ENCODE measurements around the gene DIP2C.

The DIP2C gene

DNA sequence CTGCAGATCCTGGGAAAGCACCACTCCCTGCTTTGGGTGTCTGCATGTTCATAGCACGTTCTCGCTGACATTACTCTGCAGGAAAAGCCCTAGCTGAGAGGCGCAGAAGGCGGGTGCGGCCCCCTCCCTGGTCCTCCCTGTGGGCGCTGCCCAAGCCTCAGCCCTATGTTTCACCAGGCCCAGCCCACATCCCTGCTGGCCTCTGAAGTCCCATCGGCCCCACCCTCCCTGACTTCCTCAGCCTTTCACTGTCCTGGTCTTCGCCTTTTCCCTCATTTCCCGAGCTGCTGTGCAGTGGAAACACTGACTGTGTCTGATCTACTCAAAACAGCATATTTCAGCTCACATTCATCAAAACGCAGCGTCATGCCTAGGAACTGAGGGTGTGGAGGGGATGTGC lies 36.3 kb upstream of the DIP2C start:
- H3K4me3 ChIP-seq (ENCODE audit: low read depth, low read length): no peak overlapping the region
- no peak for DNase-seq (ENCODE audit: low read depth)
- TF ChIP-seq CTCF (IDR thresholded peaks at IDR 0.05; ENCODE audit: control insufficient read depth, extremely low read depth, insufficient read depth): no peak

DNA sequence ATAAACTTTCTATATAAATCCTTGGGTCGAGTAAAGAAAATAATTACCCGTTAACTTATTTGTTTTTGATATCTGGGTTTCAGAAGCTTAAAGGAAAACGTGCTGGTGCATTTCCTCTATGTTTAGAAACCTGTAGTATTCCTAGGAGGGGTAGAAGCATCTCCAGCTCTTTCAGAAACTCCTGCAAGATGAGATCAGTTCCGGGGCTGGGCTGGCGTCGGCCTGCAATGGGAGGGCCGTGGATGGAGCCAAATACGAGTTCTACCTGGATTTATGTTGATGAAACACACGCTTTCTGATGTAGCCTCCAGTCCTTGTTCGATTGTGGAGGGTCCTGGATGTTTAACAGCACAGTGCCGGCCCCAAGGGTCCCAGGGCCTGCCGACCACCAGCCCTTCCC lies 35.8 kb upstream of the DIP2C start:
- no peak for TF ChIP-seq CTCF (IDR thresholded peaks at IDR 0.05; ENCODE audit: control insufficient read depth, extremely low read depth, insufficient read depth)
- H3K4me3 ChIP-seq (ENCODE audit: low read depth, low read length): no peak overlapping the region
- DNase-seq (ENCODE audit: low read depth): no peak

DNA sequence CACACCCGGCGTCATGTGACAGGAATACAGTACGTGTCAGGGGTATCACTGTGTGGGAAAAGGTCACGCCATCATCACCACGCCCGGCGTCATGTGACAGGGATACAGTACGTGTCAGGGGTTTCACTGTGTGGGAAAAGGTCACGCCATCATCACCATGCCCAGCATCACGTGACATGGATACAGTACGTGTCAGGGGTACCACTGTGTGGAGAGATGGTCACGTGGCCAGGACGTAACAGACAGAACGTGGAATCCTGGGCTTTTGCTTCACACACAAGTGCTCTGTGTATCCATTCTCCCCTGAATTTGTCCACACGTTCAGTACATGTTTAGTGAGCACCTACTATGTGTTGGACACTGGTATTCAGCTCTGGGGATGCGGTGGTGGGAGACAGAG lies 34.5 kb upstream of the DIP2C start:
- DNase-seq (ENCODE audit: low read depth): no peak
- no peak for TF ChIP-seq CTCF (IDR thresholded peaks at IDR 0.05; ENCODE audit: control insufficient read depth, extremely low read depth, insufficient read depth)
- no peak overlapping the region for H3K4me3 ChIP-seq (ENCODE audit: low read depth, low read length)

DNA sequence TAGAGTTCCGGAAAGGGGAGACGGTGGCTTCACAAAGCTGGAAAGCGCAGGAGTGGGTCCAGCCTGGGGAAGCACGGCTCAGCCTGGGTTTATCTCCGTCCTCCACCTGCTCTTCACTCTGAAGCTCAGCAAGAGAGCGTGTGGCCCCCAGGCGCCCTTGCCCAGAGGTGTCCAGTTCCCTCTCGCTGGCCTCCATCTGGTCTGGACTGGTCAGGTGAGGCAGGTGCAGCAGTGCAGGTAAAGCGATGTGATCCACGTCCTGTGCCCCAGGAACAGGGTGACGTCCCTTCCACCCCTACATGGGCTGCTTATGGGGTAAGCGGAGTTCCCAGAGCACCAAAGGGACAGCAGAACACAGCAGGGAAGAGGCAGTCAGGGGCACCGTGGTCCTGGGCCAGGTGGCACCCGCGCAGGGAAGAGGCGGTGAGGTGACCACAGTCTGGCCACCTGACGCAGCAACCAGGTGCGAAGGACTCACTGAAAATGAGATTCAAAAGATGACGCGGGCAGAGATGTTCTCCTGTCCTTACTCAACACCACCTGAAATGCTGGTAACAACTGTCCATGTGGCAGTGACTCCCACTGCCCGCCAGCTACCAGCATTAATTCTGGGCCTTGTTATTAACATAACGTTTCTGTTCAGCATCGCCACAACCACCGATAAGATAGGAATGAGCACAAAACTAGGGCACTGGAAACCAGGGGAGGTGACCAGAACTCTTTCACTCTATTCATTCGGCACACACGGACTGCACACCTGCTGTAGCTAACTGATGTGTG lies 33.0 kb upstream of the DIP2C start:
- no peak for TF ChIP-seq CTCF (IDR thresholded peaks at IDR 0.05; ENCODE audit: control insufficient read depth, extremely low read depth, insufficient read depth)
- H3K4me3 ChIP-seq (ENCODE audit: low read depth, low read length): no peak overlapping the region
- no peak for DNase-seq (ENCODE audit: low read depth)

DNA sequence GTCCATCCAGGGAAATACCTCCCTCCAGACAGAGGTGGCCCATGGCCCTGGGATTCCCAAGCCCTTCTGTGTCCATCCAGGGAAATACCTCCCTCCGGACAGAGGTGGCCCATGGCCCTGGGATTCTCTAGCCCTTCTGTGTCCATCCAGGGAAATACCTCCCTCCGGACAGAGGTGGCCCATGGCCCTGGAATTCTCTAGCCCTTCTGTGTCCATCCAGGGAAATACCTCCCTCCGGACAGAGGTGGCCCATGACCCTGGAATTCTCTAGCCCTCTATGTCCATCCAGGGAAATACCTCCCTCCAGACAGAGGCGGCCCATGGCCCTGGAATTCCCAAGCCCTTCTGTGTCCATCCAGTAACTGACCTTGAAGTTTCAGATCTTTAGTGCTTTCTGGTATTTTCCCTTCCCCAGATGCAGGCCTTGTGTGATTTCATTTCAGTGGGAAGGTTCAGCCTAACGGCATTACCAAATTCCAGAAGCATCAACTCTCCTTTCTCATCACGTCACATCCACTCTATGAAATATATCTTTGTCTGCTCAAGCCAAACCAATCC lies 28.8 kb upstream of the DIP2C start:
- TF ChIP-seq CTCF (IDR thresholded peaks at IDR 0.05; ENCODE audit: control insufficient read depth, extremely low read depth, insufficient read depth): no peak
- no peak overlapping the region for H3K4me3 ChIP-seq (ENCODE audit: low read depth, low read length)
- DNase-seq (ENCODE audit: low read depth): no peak

DNA sequence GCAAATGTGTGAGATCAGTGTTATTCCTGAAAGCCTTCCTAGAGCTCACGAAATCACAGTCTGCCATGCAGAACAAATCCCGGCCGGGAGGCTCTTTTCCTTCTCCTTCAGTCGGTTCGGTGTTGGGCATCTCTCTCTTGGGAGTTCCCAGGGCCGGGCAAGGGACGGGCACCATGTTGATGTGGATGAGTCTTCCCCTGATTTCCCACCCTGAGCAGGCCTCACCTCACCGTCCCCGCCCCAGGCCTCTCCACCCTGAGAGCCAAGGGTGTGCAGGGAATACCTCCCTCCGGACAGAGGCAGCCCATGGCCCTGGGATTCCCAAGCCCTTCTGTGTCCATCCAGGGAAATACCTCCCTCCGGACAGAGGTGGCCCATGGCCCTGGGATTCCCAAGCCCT lies 28.0 kb upstream of the DIP2C start:
- no peak overlapping the region for H3K4me3 ChIP-seq (ENCODE audit: low read depth, low read length)
- DNase-seq (ENCODE audit: low read depth): no peak
- TF ChIP-seq CTCF (IDR thresholded peaks at IDR 0.05; ENCODE audit: control insufficient read depth, extremely low read depth, insufficient read depth): no peak

DNA sequence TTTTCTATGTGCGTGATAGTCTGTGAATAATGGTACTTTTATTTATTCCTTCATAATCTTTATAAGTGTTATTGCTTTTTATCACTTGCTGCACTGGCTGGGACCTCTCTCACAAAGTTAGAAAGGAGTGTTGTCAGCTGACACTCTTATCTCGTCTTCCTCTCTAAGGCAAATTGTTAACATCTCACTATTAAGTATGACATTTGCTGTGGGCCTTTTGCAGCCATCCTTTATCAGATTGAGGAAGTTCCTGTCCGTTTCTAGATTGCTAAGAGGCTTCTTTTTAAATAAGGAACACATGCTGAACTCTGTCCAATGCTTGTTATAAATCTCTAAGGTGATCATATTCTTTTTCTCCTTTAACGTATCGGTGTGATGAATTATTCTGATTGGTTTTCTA lies 27.4 kb upstream of the DIP2C start:
- no peak for TF ChIP-seq CTCF (IDR thresholded peaks at IDR 0.05; ENCODE audit: control insufficient read depth, extremely low read depth, insufficient read depth)
- DNase-seq (ENCODE audit: low read depth): no peak
- no peak overlapping the region for H3K4me3 ChIP-seq (ENCODE audit: low read depth, low read length)
